HepG2 (cell line): ENCODE data around the gene NAV2. TPM values are rescaled to one million over a fixed set of nuclear protein-coding genes. Genes with fewer than 3 reads are reported as not detected.

Source experiments
- ATAD3A ChIP-seq: sonication (generic); formaldehyde crosslinking; IDR thresholded peaks from 2 replicates; pipeline ENCODE4 v1.4.0; 2020; ENCODE audit warnings: missing genetic modification reagents
- HDAC1 ChIP-seq: sonication (generic); formaldehyde crosslinking; IDR thresholded peaks from 2 replicates; pipeline ENCODE4 v1.5.1; 2020; ENCODE audit warnings: mild to moderate bottlenecking, missing genetic modification reagents
- HMG20B ChIP-seq: conservative IDR thresholded peaks from 2 replicates; pipeline ENCODE4 v1.6.1; 2016; ENCODE audit warnings: missing genetic modification reagents, missing compliant biosample characterization
- MIXL1 ChIP-seq: IDR thresholded peaks from 2 replicates; pipeline ENCODE4 v1.6.1; 2016
- ONECUT2 ChIP-seq: sonication (generic); formaldehyde crosslinking; IDR thresholded peaks from 2 replicates; pipeline ENCODE4 v1.4.0; 2020; ENCODE audit warnings: missing genetic modification reagents
- SMAD1 ChIP-seq: sonication (generic); formaldehyde crosslinking; IDR thresholded peaks from 2 replicates; pipeline ENCODE4 v1.4.0; 2020; ENCODE audit warnings: missing genetic modification reagents, low read depth, mild to moderate bottlenecking, borderline replicate concordance
- TBP ChIP-seq: sonication (generic); formaldehyde crosslinking; IDR thresholded peaks from 2 replicates; pipeline ENCODE4 v1.5.0; 2020; ENCODE audit warnings: missing genetic modification reagents
- WIZ ChIP-seq: sonication (generic); formaldehyde crosslinking; IDR thresholded peaks from 2 replicates; pipeline ENCODE4 v1.5.1; 2020; ENCODE audit warnings: mild to moderate bottlenecking, missing genetic modification reagents
- XBP1 ChIP-seq: sonication (generic); formaldehyde crosslinking; IDR thresholded peaks from 2 replicates; pipeline ENCODE4 v1.5.0; 2020; ENCODE audit warnings: missing genetic modification reagents
- ZBTB37 ChIP-seq: sonication (generic); formaldehyde crosslinking; IDR thresholded peaks from 2 replicates; pipeline ENCODE4 v1.4.0; 2020; ENCODE audit warnings: mild to moderate bottlenecking, missing genetic modification reagents
- ZKSCAN1 ChIP-seq: fragments of 150-350 bp; IDR thresholded peaks from 2 replicates; pipeline ENCODE4 v1.6.1; 2014; ENCODE audit warnings: low read length
- ZNF3 ChIP-seq: IDR thresholded peaks from 2 replicates; pipeline ENCODE4 v1.7.0; 2017; ENCODE audit warnings: inconsistent platforms
- ZNF335 ChIP-seq: sonication (generic); formaldehyde crosslinking; IDR thresholded peaks from 2 replicates; pipeline ENCODE4 v1.4.0; 2020; ENCODE audit warnings: missing genetic modification reagents
- ZNF383 ChIP-seq: sonication (generic); formaldehyde crosslinking; IDR thresholded peaks from 2 replicates; pipeline ENCODE4 v1.4.0; 2020; ENCODE audit warnings: missing genetic modification reagents, mild to moderate bottlenecking, borderline replicate concordance
- ZNF468 ChIP-seq: sonication (generic); formaldehyde crosslinking; IDR thresholded peaks from 2 replicates; pipeline ENCODE4 v1.8.0; 2022; ENCODE audit warnings: mild to moderate bottlenecking, moderate library complexity, missing genetic modification reagents
- ZNF607 ChIP-seq: sonication (generic); formaldehyde crosslinking; IDR thresholded peaks from 2 replicates; pipeline ENCODE4 v1.5.1; 2020; ENCODE audit warnings: missing genetic modification reagents, mild to moderate bottlenecking, borderline replicate concordance
- ZNF652 ChIP-seq: IDR thresholded peaks from 2 replicates; pipeline ENCODE4 v1.6.1; 2016; ENCODE audit warnings: low read depth, borderline replicate concordance
- ZNF816 ChIP-seq: sonication (generic); formaldehyde crosslinking; IDR thresholded peaks from 2 replicates; pipeline ENCODE4 v1.8.0; 2022; ENCODE audit warnings: missing genetic modification reagents, mild to moderate bottlenecking, borderline replicate concordance
- polyA plus RNA-seq, 8 experiments: library from polyadenylated mRNA; depleted of rRNA in 3 of 8; stranded (reverse) in 7 of 8; unstranded in 1 of 8; fragments of >200 nt; fragmentation: Illumina TruSeq in 4 of 8; extraction: Trizol in 4 of 8; gene quantifications; 2 replicates each; pipeline versions ENCODE4 v1.2.1 to v1.2.3, GENCODE V29; 2011 to 2016; ENCODE audit warnings: low read depth in 4 of 8, missing spikeins in 1 of 8, mixed read lengths in 1 of 8; ENCODE audit not compliant: insufficient read depth in 1 of 8
- total RNA-seq, 5 experiments: library from RNA; depleted of rRNA; stranded (reverse); fragments of >200 nt; fragmentation: Illumina TruSeq; extraction: Trizol; gene quantifications; 2 replicates each; pipeline ENCODE4 v1.2.3, GENCODE V29; 2016; ENCODE audit warnings: low read depth in 1 of 5
- TF ChIP-seq, protein P1 (sequence below): sonication (generic); formaldehyde crosslinking; IDR thresholded peaks from 2 replicates; pipeline ENCODE4 v1.5.1; 2020; ENCODE audit warnings: missing genetic modification reagents, mild to moderate bottlenecking, borderline replicate concordance
- TF ChIP-seq, protein P2 (sequence below): sonication (generic); formaldehyde crosslinking; IDR thresholded peaks from 2 replicates; pipeline ENCODE4 v1.9.0; 2021; ENCODE audit warnings: mild to moderate bottlenecking, missing genetic modification reagents
- TF ChIP-seq, protein P3 (sequence below): sonication (generic); formaldehyde crosslinking; conservative IDR thresholded peaks from 2 replicates; pipeline ENCODE4 v1.4.0; 2020; ENCODE audit warnings: missing genetic modification reagents

Gene NAV2
- total and polyA plus RNA-seq, 2 of the 13 experiments (the other 11 are each of a cell fraction or from before 2014, with no cell fraction given): 9.3 to 34.6 TPM

- no peak for TF ChIP-seq SMAD1 (CRISPR knock-in tag)
- no peak for TF ChIP-seq ZNF816
- TF ChIP-seq, protein P1, sequence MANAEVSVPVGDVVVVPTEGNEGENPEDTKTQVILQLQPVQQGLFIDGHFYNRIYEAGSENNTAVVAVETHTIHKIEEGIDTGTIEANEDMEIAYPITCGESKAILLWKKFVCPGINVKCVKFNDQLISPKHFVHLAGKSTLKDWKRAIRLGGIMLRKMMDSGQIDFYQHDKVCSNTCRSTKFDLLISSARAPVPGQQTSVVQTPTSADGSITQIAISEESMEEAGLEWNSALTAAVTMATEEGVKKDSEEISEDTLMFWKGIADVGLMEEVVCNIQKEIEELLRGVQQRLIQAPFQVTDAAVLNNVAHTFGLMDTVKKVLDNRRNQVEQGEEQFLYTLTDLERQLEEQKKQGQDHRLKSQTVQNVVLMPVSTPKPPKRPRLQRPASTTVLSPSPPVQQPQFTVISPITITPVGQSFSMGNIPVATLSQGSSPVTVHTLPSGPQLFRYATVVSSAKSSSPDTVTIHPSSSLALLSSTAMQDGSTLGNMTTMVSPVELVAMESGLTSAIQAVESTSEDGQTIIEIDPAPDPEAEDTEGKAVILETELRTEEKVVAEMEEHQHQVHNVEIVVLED (CRISPR knock-in tag): no peak
- TF ChIP-seq XBP1 (CRISPR knock-in tag): no peak
- TF ChIP-seq, protein P2, sequence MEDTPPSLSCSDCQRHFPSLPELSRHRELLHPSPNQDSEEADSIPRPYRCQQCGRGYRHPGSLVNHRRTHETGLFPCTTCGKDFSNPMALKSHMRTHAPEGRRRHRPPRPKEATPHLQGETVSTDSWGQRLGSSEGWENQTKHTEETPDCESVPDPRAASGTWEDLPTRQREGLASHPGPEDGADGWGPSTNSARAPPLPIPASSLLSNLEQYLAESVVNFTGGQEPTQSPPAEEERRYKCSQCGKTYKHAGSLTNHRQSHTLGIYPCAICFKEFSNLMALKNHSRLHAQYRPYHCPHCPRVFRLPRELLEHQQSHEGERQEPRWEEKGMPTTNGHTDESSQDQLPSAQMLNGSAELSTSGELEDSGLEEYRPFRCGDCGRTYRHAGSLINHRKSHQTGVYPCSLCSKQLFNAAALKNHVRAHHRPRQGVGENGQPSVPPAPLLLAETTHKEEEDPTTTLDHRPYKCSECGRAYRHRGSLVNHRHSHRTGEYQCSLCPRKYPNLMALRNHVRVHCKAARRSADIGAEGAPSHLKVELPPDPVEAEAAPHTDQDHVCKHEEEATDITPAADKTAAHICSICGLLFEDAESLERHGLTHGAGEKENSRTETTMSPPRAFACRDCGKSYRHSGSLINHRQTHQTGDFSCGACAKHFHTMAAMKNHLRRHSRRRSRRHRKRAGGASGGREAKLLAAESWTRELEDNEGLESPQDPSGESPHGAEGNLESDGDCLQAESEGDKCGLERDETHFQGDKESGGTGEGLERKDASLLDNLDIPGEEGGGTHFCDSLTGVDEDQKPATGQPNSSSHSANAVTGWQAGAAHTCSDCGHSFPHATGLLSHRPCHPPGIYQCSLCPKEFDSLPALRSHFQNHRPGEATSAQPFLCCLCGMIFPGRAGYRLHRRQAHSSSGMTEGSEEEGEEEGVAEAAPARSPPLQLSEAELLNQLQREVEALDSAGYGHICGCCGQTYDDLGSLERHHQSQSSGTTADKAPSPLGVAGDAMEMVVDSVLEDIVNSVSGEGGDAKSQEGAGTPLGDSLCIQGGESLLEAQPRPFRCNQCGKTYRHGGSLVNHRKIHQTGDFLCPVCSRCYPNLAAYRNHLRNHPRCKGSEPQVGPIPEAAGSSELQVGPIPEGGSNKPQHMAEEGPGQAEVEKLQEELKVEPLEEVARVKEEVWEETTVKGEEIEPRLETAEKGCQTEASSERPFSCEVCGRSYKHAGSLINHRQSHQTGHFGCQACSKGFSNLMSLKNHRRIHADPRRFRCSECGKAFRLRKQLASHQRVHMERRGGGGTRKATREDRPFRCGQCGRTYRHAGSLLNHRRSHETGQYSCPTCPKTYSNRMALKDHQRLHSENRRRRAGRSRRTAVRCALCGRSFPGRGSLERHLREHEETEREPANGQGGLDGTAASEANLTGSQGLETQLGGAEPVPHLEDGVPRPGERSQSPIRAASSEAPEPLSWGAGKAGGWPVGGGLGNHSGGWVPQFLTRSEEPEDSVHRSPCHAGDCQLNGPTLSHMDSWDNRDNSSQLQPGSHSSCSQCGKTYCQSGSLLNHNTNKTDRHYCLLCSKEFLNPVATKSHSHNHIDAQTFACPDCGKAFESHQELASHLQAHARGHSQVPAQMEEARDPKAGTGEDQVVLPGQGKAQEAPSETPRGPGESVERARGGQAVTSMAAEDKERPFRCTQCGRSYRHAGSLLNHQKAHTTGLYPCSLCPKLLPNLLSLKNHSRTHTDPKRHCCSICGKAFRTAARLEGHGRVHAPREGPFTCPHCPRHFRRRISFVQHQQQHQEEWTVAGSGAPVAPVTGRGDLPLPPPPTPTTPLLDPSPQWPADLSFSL: no peak
- no peak for TF ChIP-seq ZNF335 (CRISPR knock-in tag)
- TF ChIP-seq ZNF607: no peak
- TF ChIP-seq ZNF468: no peak
- no peak for TF ChIP-seq ZNF3
- no peak for TF ChIP-seq ATAD3A (CRISPR knock-in tag)
- no peak for TF ChIP-seq WIZ (CRISPR knock-in tag)
- TF ChIP-seq ZNF652 (CRISPR knock-in tag): no peak
- no peak for TF ChIP-seq ZBTB37 (CRISPR knock-in tag)
- TF ChIP-seq HMG20B (CRISPR knock-in tag): no peak
- no peak for TF ChIP-seq MIXL1
- TF ChIP-seq, protein P3, sequence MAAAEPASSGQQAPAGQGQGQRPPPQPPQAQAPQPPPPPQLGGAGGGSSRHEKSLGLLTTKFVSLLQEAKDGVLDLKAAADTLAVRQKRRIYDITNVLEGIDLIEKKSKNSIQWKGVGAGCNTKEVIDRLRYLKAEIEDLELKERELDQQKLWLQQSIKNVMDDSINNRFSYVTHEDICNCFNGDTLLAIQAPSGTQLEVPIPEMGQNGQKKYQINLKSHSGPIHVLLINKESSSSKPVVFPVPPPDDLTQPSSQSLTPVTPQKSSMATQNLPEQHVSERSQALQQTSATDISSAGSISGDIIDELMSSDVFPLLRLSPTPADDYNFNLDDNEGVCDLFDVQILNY: no peak
- peak; percentile 40 for TF ChIP-seq HDAC1 (CRISPR knock-in tag)
- TF ChIP-seq ONECUT2 (CRISPR knock-in tag): no peak
- no peak for TF ChIP-seq ZNF383
- no peak for TF ChIP-seq ZKSCAN1
- no peak for TF ChIP-seq TBP
Measured at GRCh38 chr11:20084921-20085814, 372.5 kb downstream of the NAV2 start (continued).
